Endothelial cell of umbilical vein (primary cell): ENCODE results near the gene WARS2. TPM values are rescaled to one million over a fixed set of nuclear protein-coding genes. Genes with fewer than 3 reads are reported as not detected.

ENCODE experiments used
- BruUV-seq: library from RNA; stranded (reverse); fragments of 400-500 nt; replicated peaks from 2 replicates; lab custom pipeline; 2021; lab: Mats Ljungman, UMichigan
- CTCF ChIA-PET: fragments of 300-600, 350-600 bp; sonication (Branson Sonifier 250); formaldehyde crosslinking; loops from one replicate; lab custom pipeline; 2021; ENCODE audit warnings: antibody characterized with exemption, inconsistent platforms; lab: Charles Lee
- POLR2A ChIA-PET: fragments of 300-600, 350-600 bp; sonication (Branson Sonifier 250); formaldehyde crosslinking; loops from one replicate; lab custom pipeline; 2021; ENCODE audit warnings: antibody characterized with exemption, inconsistent platforms; lab: Charles Lee
- DNase-seq: peaks from one replicate; pipeline ENCODE4 v3.0.0-alpha.2; 2011; ENCODE audit warnings: low read depth, low spot score
- FAIRE-seq: peaks from 2 replicates; lab custom pipeline; 2011; peaks lifted over from hg19 to GRCh38; lab: Jason Lieb, UNC
- H2AFZ ChIP-seq: 2 replicates; pipeline ENCODE4 v1.6.0; 2012; ENCODE audit warnings: low read depth, low read length, control low read depth, inconsistent platforms
- H3K27ac ChIP-seq: 2 replicates; pipeline ENCODE4 v1.5.1; 2011; ENCODE audit warnings: low read depth, mild to moderate bottlenecking, control low read depth, low read length, moderate library complexity; ENCODE audit not compliant: insufficient read depth
- H3K27me3 ChIP-seq, 2 experiments: 2 replicates each; pipeline versions ENCODE4 v1.6.0 to v1.6.1; 2011; ENCODE audit warnings: low read length in 2 of 2, mixed read lengths in 1 of 2; ENCODE audit not compliant: control insufficient read depth in 2 of 2, insufficient read depth in 2 of 2
- H3K36me3 ChIP-seq, 2 experiments: 2 replicates in 1 of 2; 3 replicates in 1 of 2; pipeline ENCODE4 v1.5.1; 2011; ENCODE audit warnings: low read length in 2 of 2, mild to moderate bottlenecking in 1 of 2, moderate library complexity in 1 of 2; ENCODE audit not compliant: control insufficient read depth in 2 of 2, insufficient read depth in 2 of 2; ENCODE audit errors: extremely low read depth in 1 of 2
- H3K4me1 ChIP-seq: 3 replicates; pipeline ENCODE4 v1.5.1; 2011; ENCODE audit warnings: mild to moderate bottlenecking, low read length; ENCODE audit not compliant: control insufficient read depth, insufficient read depth; ENCODE audit errors: extremely low read depth
- H3K4me2 ChIP-seq: 2 replicates; pipeline ENCODE4 v1.6.1; 2011; ENCODE audit warnings: low read length, control low read depth, mixed read lengths; ENCODE audit not compliant: insufficient read depth
- H3K4me3 ChIP-seq, 3 experiments: fragments of 200-600 bp in 1 of 3; sonication (generic), shearing (Covaris generic) in 1 of 3; replicated peaks in 1 of 3; 2 replicates each; pipeline ENCODE4 v1.5.1; 2011 to 2016; ENCODE audit warnings: control low read depth in 3 of 3, low read length in 3 of 3, mild to moderate bottlenecking in 2 of 3, inconsistent platforms in 1 of 3, low read depth in 1 of 3, moderate library complexity in 1 of 3; ENCODE audit not compliant: insufficient read depth in 1 of 3
- H3K79me2 ChIP-seq: 2 replicates; pipeline ENCODE4 v1.6.0; 2012; ENCODE audit warnings: low read length, inconsistent platforms; ENCODE audit not compliant: control insufficient read depth, insufficient read depth
- H3K9ac ChIP-seq: replicated peaks from 2 replicates; pipeline ENCODE3; 2011; ENCODE audit warnings: low read length, control low read depth; ENCODE audit not compliant: insufficient read depth; ENCODE audit errors: extremely low read depth
- H3K9me1 ChIP-seq: replicated peaks from 3 replicates; pipeline ENCODE4 v1.6.0; 2011; ENCODE audit warnings: mild to moderate bottlenecking, low read length; ENCODE audit not compliant: control insufficient read depth, insufficient read depth; ENCODE audit errors: extremely low read depth
- H3K9me3 ChIP-seq: replicated peaks from 2 replicates; pipeline ENCODE4 v1.5.1; 2012; ENCODE audit warnings: low read length, inconsistent platforms; ENCODE audit not compliant: control insufficient read depth, insufficient read depth
- H4K20me1 ChIP-seq: replicated peaks from 2 replicates; pipeline ENCODE3; 2011; ENCODE audit warnings: mild to moderate bottlenecking, low read length; ENCODE audit not compliant: control insufficient read depth, insufficient read depth; ENCODE audit errors: extremely low read depth
- CTCF ChIP-seq, 2 donors: IDR thresholded peaks; 1 replicate in 1 of 2; 2 replicates in 1 of 2; pipeline ENCODE4 v1.5.1; 2011; ENCODE audit warnings: low read length in 2 of 2, mild to moderate bottlenecking in 2 of 2, moderate library complexity in 2 of 2, control low read depth in 1 of 2, inconsistent platforms in 1 of 2, low read depth in 1 of 2; ENCODE audit not compliant: insufficient read depth in 1 of 2; ENCODE audit errors: extremely low read depth in 1 of 2
- EZH2 ChIP-seq: IDR thresholded peaks from 2 replicates; pipeline ENCODE4 v1.6.1; 2012; ENCODE audit warnings: borderline replicate concordance, low read depth, mild to moderate bottlenecking, moderate library complexity, low read length, inconsistent platforms; ENCODE audit not compliant: severe bottlenecking
- FOS ChIP-seq: IDR thresholded peaks from 2 replicates; pipeline ENCODE4 v1.6.1; 2011; ENCODE audit warnings: mild to moderate bottlenecking, low read length, moderate library complexity, borderline replicate concordance; ENCODE audit not compliant: insufficient read depth
- GATA2 ChIP-seq: IDR thresholded peaks from 2 replicates; pipeline ENCODE4 v1.7.0; 2011; ENCODE audit warnings: low read depth, mild to moderate bottlenecking, moderate library complexity, mixed read lengths, low read length; ENCODE audit not compliant: insufficient read length, insufficient read depth
- JUN ChIP-seq: IDR thresholded peaks from 2 replicates; pipeline ENCODE4 v1.6.1; 2011; ENCODE audit warnings: borderline replicate concordance, low read depth; ENCODE audit not compliant: insufficient read length, insufficient read depth
- MAX ChIP-seq: IDR thresholded peaks from 2 replicates; pipeline ENCODE4 v1.6.1; 2011; ENCODE audit not compliant: insufficient read depth, insufficient read length
- MYC ChIP-seq: IDR thresholded peaks from one replicate; pipeline ENCODE4 v1.6.1; 2011; ENCODE audit warnings: mild to moderate bottlenecking, low read depth, low read length
- POLR2A ChIP-seq: IDR thresholded peaks from 2 replicates; pipeline ENCODE4 v1.6.1; 2012; ENCODE audit warnings: low read depth, mild to moderate bottlenecking, control low read depth, low read length
- POLR2AphosphoS5 ChIP-seq: IDR thresholded peaks from 2 replicates; pipeline ENCODE4 v1.6.1; 2012; ENCODE audit warnings: low read depth, mild to moderate bottlenecking, control low read depth, low read length, moderate library complexity; ENCODE audit not compliant: insufficient read depth
- dilution Hi-C: fragments of 300-500 bp; cut with MboI; formaldehyde crosslinking; loops from one replicate; pipeline ENCODE4 v1.15.0; 2019; ENCODE audit warnings: low sequenced_read_pairs; ENCODE audit not compliant: extremely low pct_ligation_motif_present
- intact Hi-C: fragments of 100-400 bp; cut with micrococcal nuclease; formaldehyde crosslinking; loops from one replicate; pipeline ENCODE4 v1.10.0; 2022
- polyA plus RNA-seq, 4 experiments: library from polyadenylated mRNA; depleted of rRNA in 3 of 4; stranded (reverse) in 3 of 4; unstranded in 1 of 4; fragments of >200 nt; gene quantifications; 2 replicates each; pipeline versions ENCODE4 v1.2.1 to v1.2.3, GENCODE V29; 2011 to 2012; ENCODE audit warnings: missing spikeins in 1 of 4
- total RNA-seq: library from RNA; stranded (reverse); gene quantifications from 2 replicates; pipeline ENCODE4 v1.2.3, GENCODE V29; 2021

The WARS2 gene
- total and polyA plus RNA-seq, 2 donors (not counting 3 experiments of a cell fraction or from before 2014, with no cell fraction given), result 5.9 to 11.8 TPM

GRCh38 chr1:119080586-119080985, 59.9 kb downstream of the WARS2 start:
- FAIRE-seq, result no peak
- H3K27ac ChIP-seq, result no peak overlapping the region
- no peaks in the 10 kb centered on the region for H3K4me1 ChIP-seq
- no peaks in the 10 kb centered on the region for H3K27me3 ChIP-seq
- H3K9ac ChIP-seq, result no peak overlapping the region
- no peaks in the 10 kb centered on the region for H3K9me3 ChIP-seq
- POLR2A ChIA-PET, result no interaction called here
- no peaks in the 10 kb centered on the region for H4K20me1 ChIP-seq
- no peak overlapping the region for H3K4me3 ChIP-seq
- CTCF ChIA-PET, result interaction anchor here (1.1 kb wide), 1 partner anchor 9 kb away, joined by 3 read pairs; no protein-coding TSS in a partner anchor
- no peak for TF ChIP-seq GATA2
- TF ChIP-seq EZH2, result no peak
- no peak for TF ChIP-seq POLR2AphosphoS5
- no peak for TF ChIP-seq CTCF (IDR thresholded peaks at IDR 0.05; ENCODE audit: extremely low read depth in 1 of 2, insufficient read depth in 1 of 2, low read depth in 1 of 2, low read length in 2 of 2)
- TF ChIP-seq JUN, result no peak
- no peak for TF ChIP-seq POLR2A
- TF ChIP-seq MAX, result no peak
- no peak for TF ChIP-seq FOS
- no peak for TF ChIP-seq MYC
- DNase-seq, result no peak
- dilution Hi-C loops, result no loop called here
- no peaks in the 10 kb centered on the region for H3K36me3 ChIP-seq
- intact Hi-C loops, result no loop called here
- no TSS peak for BruUV-seq
- H3K9me1 ChIP-seq, result no peaks in the 10 kb centered on the region
- no peaks in the 10 kb centered on the region for H3K79me2 ChIP-seq
- H2AFZ ChIP-seq, result no peak overlapping the region
- H3K4me2 ChIP-seq, result no peak overlapping the region
